GM19463 (cell line): Measurements from ENCODE around the gene ARG2.

ENCODE experiments used
- ATAC-seq: cut with Tn5 transposase; IDR thresholded peaks from one replicate; pipeline ENCODE4 v1.9.1; 2021; ENCODE audit warnings: mild to moderate bottlenecking, moderate library complexity; ENCODE audit not compliant: unreplicated experiment

The ARG2 gene

GRCh38 chr14:67633451-67634147, 13.9 kb downstream of the ARG2 start:
- ATAC-seq, result no peak

- no peak for ATAC-seq
These were observed 16.7 kb downstream of the ARG2 start for GRCh38 chr14:67636361-67636919.

GRCh38 chr14:67638642-67639041, 18.9 kb downstream of the ARG2 start:
- no peak for ATAC-seq

GRCh38 chr14:67641480-67641879, 21.8 kb downstream of the ARG2 start:
- no peak for ATAC-seq

GRCh38 chr14:67641902-67642749, 22.4 kb downstream of the ARG2 start:
- no peak for ATAC-seq

- no peak for ATAC-seq
These were observed 24.0 kb downstream of the ARG2 start for GRCh38 chr14:67643713-67644112.

GRCh38 chr14:67644428-67644827, 24.7 kb downstream of the ARG2 start:
- no peak for ATAC-seq

- ATAC-seq, result no peak
These were observed 25.7 kb downstream of the ARG2 start for GRCh38 chr14:67645414-67645813.

GRCh38 chr14:67646131-67646530, 26.4 kb downstream of the ARG2 start:
- no peak for ATAC-seq

GRCh38 chr14:67650151-67650550, 30.4 kb downstream of the ARG2 start:
- ATAC-seq, result no peak

GRCh38 chr14:67650694-67651093, 31.0 kb downstream of the ARG2 start:
- no peak for ATAC-seq

- ATAC-seq, result no peak
These were observed 32.5 kb downstream of the ARG2 start for GRCh38 chr14:67652189-67652588.

- ATAC-seq, result no peak
These were observed 34.0 kb downstream of the ARG2 start for GRCh38 chr14:67653651-67654280.

- no peak for ATAC-seq
These were observed 43.9 kb downstream of the ARG2 start for GRCh38 chr14:67663633-67664032.

- no peak for ATAC-seq
These were observed 46.1 kb downstream of the ARG2 start for GRCh38 chr14:67665868-67666267.

- peak; percentile 44 for ATAC-seq
These were observed 47.2 kb downstream of the ARG2 start for GRCh38 chr14:67666750-67667449.

- peak; percentile 69 for ATAC-seq
These were observed 48.8 kb downstream of the ARG2 start for GRCh38 chr14:67668559-67668958.

- no peak for ATAC-seq
These were observed 53.7 kb downstream of the ARG2 start for GRCh38 chr14:67673451-67673850.

- peak; percentile 59 for ATAC-seq
These were observed 54.4 kb downstream of the ARG2 start for GRCh38 chr14:67674139-67674479.

- ATAC-seq, result peak; percentile 91
These were observed 54.9 kb downstream of the ARG2 start, which contains the start of gene VTI1B for GRCh38 chr14:67674480-67675218. Gene VTI1B, minus strand, starts transcription at chr14:67674632. Its CDS starts 143 bp downstream, at chr14:67674489.
